Stimulated activated memory B cell treated with anti-CD40 and anti-IgM and Interleukin-4, amounts not matched to agents 10 μg/mL and 1 μg/mL and 100 μg/mL, for 72 hours (primary cell): ENCODE measurements around the gene LMO2.
A peak's percentile ranks its signal among the peaks of the same experiment; 100 is the strongest.

ENCODE experiments used
- ATAC-seq: fragments of 150-1000 bp; cut with Tn5 transposase; 2 replicates; pipeline ENCODE4 v1.10.0; 2021
- H3K27ac Mint-ChIP-seq: one replicate; pipeline ENCODE4 v1.8.0; 2022; ENCODE audit warnings: mild to moderate bottlenecking, mixed read lengths
- H3K27me3 Mint-ChIP-seq: one replicate; pipeline ENCODE4 v1.8.0; 2022; ENCODE audit warnings: mixed read lengths
- H3K36me3 Mint-ChIP-seq: one replicate; pipeline ENCODE4 v1.8.0; 2022; ENCODE audit warnings: mixed read lengths
- H3K4me1 Mint-ChIP-seq: one replicate; pipeline ENCODE4 v1.8.0; 2022; ENCODE audit warnings: mixed read lengths
- H3K4me3 Mint-ChIP-seq: one replicate; pipeline ENCODE4 v1.8.0; 2022; ENCODE audit warnings: mild to moderate bottlenecking, moderate library complexity, mixed read lengths
- H3K9me3 Mint-ChIP-seq: one replicate; pipeline ENCODE4 v1.8.0; 2022; ENCODE audit warnings: mixed read lengths

Gene LMO2

GRCh38 chr11:33900159-33900840, 8.4 kb upstream of the LMO2 start:
- H3K4me3 Mint-ChIP-seq, result no peak overlapping the region
- no peaks in the 10 kb centered on the region for H3K36me3 Mint-ChIP-seq
- H3K4me1 Mint-ChIP-seq, result peaks cover 34% of the 10 kb centered on the region
- H3K27me3 Mint-ChIP-seq, result no peaks in the 10 kb centered on the region
- peak overlapping the region; percentile 68 for H3K27ac Mint-ChIP-seq
- no peaks in the 10 kb centered on the region for H3K9me3 Mint-ChIP-seq
- peak; percentile 47 for ATAC-seq

DNA sequence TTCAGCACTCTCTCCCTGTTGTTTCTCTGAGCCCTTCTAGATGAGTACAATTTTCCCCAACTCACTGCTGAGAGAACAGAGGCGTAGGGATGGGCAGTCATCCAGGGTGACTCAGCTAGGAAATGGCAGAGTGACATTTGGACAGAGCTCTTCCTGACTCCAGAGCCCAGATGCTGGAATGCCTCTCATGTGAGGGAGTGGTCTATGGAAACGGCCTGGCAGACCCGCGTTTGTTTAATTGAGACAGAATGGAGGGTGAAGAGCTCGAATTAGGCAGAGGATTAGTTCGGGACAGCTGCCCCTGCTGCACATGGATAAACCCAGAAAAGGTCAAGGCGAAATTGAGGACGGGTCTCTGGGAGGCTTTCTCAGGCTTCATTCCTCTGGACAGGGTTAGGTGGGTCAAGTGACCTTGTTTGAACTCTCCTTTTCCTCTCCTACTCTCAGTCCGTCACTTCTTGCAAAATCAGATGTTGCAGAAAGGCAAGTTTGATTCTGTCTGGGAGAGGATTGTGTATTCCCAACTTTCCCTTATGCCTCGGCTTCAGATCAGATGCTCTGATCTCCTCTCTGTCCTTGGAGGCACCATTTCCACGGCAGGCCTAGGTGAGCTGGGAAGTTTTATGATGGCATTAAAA, 7.6 kb upstream of the LMO2 start:
- Mint-ChIP-seq H3K9me3 (no peaks in the 10 kb centered on the region), H3K4me3 (no peak overlapping the region), H3K36me3 (no peaks in the 10 kb centered on the region), H3K27me3 (no peaks in the 10 kb centered on the region), H3K4me1 (peaks cover 41% of the 10 kb centered on the region), H3K27ac (peak overlapping the region; percentile 68)
- no peak for ATAC-seq

DNA sequence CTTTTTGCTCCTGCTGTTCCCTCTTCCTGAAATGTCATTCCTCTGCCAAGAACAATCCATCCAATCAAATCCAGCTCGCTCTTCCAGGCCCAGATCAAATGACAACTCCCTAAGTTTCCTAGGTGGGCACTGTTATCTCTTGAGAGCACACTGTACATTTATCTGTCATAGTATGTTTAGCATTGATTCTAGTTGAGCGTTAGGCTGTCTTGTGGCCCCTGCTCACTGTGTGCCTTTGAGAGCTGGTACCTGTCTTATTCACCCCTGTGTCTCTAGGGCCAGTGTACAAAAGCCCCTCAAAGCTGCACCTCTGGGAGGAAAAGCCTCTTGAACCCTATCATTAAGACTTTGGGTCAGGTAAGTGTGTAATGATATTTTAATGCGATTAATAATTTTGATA, 7.1 kb upstream of the LMO2 start:
- Mint-ChIP-seq H3K36me3 (no peaks in the 10 kb centered on the region), H3K27me3 (no peaks in the 10 kb centered on the region), H3K9me3 (no peaks in the 10 kb centered on the region)

GRCh38 chr11:33897761-33898375, 6.0 kb upstream of the LMO2 start:
- H3K27me3 Mint-ChIP-seq, result no peaks in the 10 kb centered on the region
- no peak overlapping the region for H3K4me3 Mint-ChIP-seq
- no peaks in the 10 kb centered on the region for H3K36me3 Mint-ChIP-seq
- H3K4me1 Mint-ChIP-seq, result peaks cover 57% of the 10 kb centered on the region
- H3K9me3 Mint-ChIP-seq, result no peaks in the 10 kb centered on the region
- no peak overlapping the region for H3K27ac Mint-ChIP-seq
- no peak for ATAC-seq

More for the DNA sequence above, 7.1 kb upstream of the LMO2 start:
- Mint-ChIP-seq H3K4me3 (no peak overlapping the region), H3K4me1 (peaks cover 47% of the 10 kb centered on the region), H3K27ac (no peak overlapping the region)
- no peak for ATAC-seq

GRCh38 chr11:33896911-33897310, 5.0 kb upstream of the LMO2 start:
- Mint-ChIP-seq H3K27me3 (no peaks in the 10 kb centered on the region), H3K36me3 (no peaks in the 10 kb centered on the region), H3K4me3 (no peak overlapping the region), H3K9me3 (no peaks in the 10 kb centered on the region), H3K27ac (no peak overlapping the region), H3K4me1 (peaks cover 67% of the 10 kb centered on the region)
- ATAC-seq, result no peak

DNA sequence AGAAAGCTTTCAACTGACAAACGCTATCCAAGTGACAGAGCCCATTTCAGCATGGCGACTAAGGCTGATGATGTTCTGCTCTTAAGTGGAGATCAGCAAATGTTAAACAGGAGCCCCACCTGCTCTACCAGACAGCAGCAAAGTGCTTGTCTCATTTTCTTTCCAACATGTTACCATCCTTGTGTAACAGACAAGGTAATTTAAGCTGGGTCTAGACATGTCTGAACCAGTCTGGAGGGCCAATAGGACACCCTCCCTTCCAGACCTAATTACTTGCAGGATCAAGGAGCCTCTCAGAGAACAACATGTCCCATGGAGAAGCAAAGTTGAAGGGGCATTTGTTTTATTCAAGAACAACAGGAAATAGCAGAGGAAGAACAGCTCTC, 3.9 kb upstream of the LMO2 start:
- Mint-ChIP-seq H3K27ac (peak overlapping the region; percentile 91), H3K4me1 (peaks cover 69% of the 10 kb centered on the region), H3K36me3 (no peaks in the 10 kb centered on the region), H3K4me3 (no peak overlapping the region), H3K9me3 (no peaks in the 10 kb centered on the region), H3K27me3 (no peaks in the 10 kb centered on the region)
- ATAC-seq, result no peak

GRCh38 chr11:33894398-33894746, 2.5 kb upstream of the LMO2 start:
- H3K4me1 Mint-ChIP-seq, result peaks cover 55% of the 10 kb centered on the region

GRCh38 chr11:33893711-33894397, 2.0 kb upstream of the LMO2 start:
- H3K27ac Mint-ChIP-seq, result peak overlapping the region; percentile 91
- no peaks in the 10 kb centered on the region for H3K36me3 Mint-ChIP-seq
- peak overlapping the region; percentile 83 for H3K4me3 Mint-ChIP-seq
- H3K4me1 Mint-ChIP-seq, result peaks cover 54% of the 10 kb centered on the region
- H3K27me3 Mint-ChIP-seq, result no peaks in the 10 kb centered on the region
- H3K9me3 Mint-ChIP-seq, result no peaks in the 10 kb centered on the region
- peak; percentile 93 for ATAC-seq

More at GRCh38 chr11:33894398-33894746, 2.5 kb upstream of the LMO2 start:
- Mint-ChIP-seq H3K27me3 (no peaks in the 10 kb centered on the region), H3K27ac (peak overlapping the region; percentile 91), H3K36me3 (no peaks in the 10 kb centered on the region), H3K9me3 (no peaks in the 10 kb centered on the region), H3K4me3 (peak overlapping the region; percentile 83)
- no peak for ATAC-seq

DNA sequence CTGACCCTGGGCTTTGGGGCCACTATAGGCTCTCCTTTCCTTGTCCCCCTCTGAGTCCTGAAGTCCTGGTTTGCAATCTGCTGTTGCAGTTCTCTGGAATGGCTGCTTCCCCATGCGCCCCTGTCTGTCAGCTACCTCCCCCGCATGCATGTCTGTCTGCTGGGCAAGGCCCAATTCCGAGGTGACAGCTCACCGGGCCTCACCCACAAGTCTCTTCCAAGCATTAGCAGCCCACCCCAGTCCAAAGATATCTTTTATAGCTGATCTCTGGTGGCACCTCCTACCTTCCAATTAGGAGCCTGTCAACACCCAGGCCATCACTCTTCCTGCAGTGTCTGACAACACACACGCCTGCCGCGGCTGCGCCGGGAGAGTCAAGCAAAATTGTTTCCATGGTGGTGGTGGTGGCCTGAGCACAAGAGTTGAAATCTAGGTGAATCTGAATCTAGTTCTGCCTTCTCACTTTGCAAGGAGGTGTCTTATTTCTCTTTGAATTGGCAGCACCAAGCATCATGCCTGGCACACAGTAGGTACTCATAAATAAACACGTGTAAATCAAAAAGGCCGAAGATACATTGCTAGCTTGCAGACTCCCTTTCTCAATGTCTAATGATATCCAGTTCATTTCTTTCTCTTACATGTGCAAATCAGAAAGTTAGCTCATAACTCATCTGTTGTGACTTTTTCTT, 1.2 kb upstream of the LMO2 start:
- ATAC-seq, result no peak
- H3K27me3 Mint-ChIP-seq, result no peaks in the 10 kb centered on the region
- peaks cover 54% of the 10 kb centered on the region for H3K4me1 Mint-ChIP-seq
- H3K36me3 Mint-ChIP-seq, result no peaks in the 10 kb centered on the region
- peak overlapping the region; percentile 91 for H3K27ac Mint-ChIP-seq
- H3K9me3 Mint-ChIP-seq, result no peaks in the 10 kb centered on the region
- H3K4me3 Mint-ChIP-seq, result peak overlapping the region; percentile 83

- Mint-ChIP-seq H3K4me3 (no peak overlapping the region), H3K27ac (no peak overlapping the region), H3K4me1 (peaks cover 43% of the 10 kb centered on the region), H3K36me3 (no peaks in the 10 kb centered on the region), H3K27me3 (no peaks in the 10 kb centered on the region), H3K9me3 (peaks cover 3% of the 10 kb centered on the region)
- ATAC-seq, result no peak
Observed at GRCh38 chr11:33889821-33890378, 2.0 kb downstream of the LMO2 start.

DNA sequence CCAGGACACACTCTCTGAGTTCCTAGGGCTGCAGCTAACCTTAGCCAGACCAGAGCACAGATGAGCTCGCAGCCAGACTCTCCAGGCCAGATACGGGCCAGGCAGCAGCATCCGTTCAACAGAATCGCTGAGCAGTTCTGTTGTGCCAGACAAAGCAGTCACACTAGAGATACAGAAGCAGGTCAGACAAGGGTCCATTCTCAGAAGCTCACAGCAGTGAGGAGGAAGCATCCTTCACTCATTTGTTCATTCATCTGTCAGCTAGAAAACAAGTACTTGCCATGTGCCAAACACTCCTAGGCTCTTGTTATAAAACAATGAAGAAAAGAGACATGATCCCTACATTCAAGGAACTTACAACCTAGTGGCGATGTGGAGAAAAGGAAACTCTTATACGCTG, 2.6 kb downstream of the LMO2 start:
- Mint-ChIP-seq H3K27me3 (peaks cover 1% of the 10 kb centered on the region), H3K4me1 (peaks cover 38% of the 10 kb centered on the region), H3K9me3 (peaks cover 3% of the 10 kb centered on the region), H3K4me3 (no peak overlapping the region), H3K27ac (no peak overlapping the region), H3K36me3 (no peaks in the 10 kb centered on the region)
- ATAC-seq, result no peak

GRCh38 chr11:33887886-33888285, 4.0 kb downstream of the LMO2 start:
- Mint-ChIP-seq H3K4me3 (no peak overlapping the region), H3K27ac (no peak overlapping the region), H3K27me3 (peaks cover 15% of the 10 kb centered on the region), H3K36me3 (no peaks in the 10 kb centered on the region), H3K9me3 (peaks cover 3% of the 10 kb centered on the region), H3K4me1 (peaks cover 24% of the 10 kb centered on the region)
- ATAC-seq, result no peak

DNA sequence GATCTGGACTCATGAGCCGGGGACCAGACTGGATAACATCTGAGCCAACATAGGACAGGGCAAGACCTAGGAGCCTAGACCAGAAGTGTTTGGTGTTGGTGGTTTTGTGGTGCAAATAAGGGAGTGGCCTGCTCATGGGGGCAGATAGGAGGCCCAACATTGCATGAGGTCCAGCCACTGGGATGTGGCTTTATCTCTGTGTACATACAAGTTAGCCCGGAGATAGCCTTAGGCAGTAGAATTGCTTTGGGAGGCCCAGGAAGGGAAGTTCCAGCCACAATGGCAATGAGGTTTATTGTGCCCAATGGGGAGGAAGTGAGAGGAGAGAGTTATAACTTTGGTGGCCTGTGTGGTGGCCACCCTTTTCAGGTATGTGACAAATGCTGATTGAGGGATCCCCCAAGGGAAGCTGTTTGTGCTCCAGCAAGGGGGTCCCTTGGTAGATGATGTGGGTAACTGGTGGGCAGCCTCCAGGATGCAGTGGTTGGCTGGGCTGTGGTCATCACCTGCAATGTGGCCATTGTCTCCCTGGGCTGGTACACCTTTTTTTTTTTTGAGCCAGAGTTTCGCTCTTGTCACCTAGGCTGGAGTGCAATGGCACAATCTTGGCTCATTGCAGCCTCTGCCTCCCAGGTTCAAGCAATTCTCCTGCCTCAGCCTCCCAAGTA, 6.4 kb downstream of the LMO2 start:
- Mint-ChIP-seq H3K36me3 (no peaks in the 10 kb centered on the region), H3K4me3 (no peak overlapping the region), H3K4me1 (peaks cover 12% of the 10 kb centered on the region), H3K27me3 (peaks cover 19% of the 10 kb centered on the region), H3K27ac (no peak overlapping the region), H3K9me3 (peaks cover 3% of the 10 kb centered on the region)
- ATAC-seq, result no peak

- no peak overlapping the region for H3K27ac Mint-ChIP-seq
- H3K4me1 Mint-ChIP-seq, result peaks cover 12% of the 10 kb centered on the region
- peaks cover 3% of the 10 kb centered on the region for H3K9me3 Mint-ChIP-seq
- H3K27me3 Mint-ChIP-seq, result peaks cover 19% of the 10 kb centered on the region
- no peaks in the 10 kb centered on the region for H3K36me3 Mint-ChIP-seq
- no peak overlapping the region for H3K4me3 Mint-ChIP-seq
- no peak for ATAC-seq
Observed at GRCh38 chr11:33884601-33885000, 7.3 kb downstream of the LMO2 start.
